Measurements from ENCODE around the gene ETS1.

DNA sequence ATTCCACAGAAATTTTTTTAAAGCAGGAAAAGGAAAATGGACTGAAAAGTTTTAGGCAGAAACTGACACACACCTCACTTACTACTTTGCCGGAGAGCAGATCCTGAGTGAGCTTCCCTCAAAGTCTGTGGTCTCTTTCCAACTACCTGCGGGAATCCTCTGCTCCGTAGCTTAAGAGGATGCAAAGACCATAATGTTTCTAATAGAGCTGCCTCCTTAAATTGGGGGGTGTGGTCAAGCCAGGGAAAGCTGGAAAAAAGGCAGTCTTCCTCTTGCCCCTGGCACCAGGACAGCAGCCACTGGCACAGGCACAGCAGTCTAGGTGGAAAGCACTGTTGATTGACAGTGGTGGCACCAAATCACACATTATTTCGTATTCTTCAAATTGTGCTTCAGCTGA is at the start of gene ETS1:
- TF ChIP-seq, protein P1, sequence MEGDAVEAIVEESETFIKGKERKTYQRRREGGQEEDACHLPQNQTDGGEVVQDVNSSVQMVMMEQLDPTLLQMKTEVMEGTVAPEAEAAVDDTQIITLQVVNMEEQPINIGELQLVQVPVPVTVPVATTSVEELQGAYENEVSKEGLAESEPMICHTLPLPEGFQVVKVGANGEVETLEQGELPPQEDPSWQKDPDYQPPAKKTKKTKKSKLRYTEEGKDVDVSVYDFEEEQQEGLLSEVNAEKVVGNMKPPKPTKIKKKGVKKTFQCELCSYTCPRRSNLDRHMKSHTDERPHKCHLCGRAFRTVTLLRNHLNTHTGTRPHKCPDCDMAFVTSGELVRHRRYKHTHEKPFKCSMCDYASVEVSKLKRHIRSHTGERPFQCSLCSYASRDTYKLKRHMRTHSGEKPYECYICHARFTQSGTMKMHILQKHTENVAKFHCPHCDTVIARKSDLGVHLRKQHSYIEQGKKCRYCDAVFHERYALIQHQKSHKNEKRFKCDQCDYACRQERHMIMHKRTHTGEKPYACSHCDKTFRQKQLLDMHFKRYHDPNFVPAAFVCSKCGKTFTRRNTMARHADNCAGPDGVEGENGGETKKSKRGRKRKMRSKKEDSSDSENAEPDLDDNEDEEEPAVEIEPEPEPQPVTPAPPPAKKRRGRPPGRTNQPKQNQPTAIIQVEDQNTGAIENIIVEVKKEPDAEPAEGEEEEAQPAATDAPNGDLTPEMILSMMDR (IDR thresholded peaks at IDR 0.05; ENCODE audit: low read depth, low read length): no peak
- no peak for TF ChIP-seq EZH2phosphoT487 (IDR thresholded peaks at IDR 0.05; ENCODE audit: low read depth)
